SK-N-SH treated with all-trans-retinoic acid at 6 μM for 48 hours (cell line): ENCODE measurements around the gene NHERF2.

Source experiments
- ATAC-seq: fragments of 200-7000 bp; cut with Tn5 transposase; 3 replicates; pipeline ENCODE4 v1.9.1; 2020; ENCODE audit warnings: mild to moderate bottlenecking, moderate library complexity
- BACH2 ChIP-seq: fragments of 250-450 bp; sonication (Bioruptor Pico); IDR thresholded peaks from 2 replicates; pipeline ENCODE4 v1.9.0; 2021; ENCODE audit warnings: mild to moderate bottlenecking, borderline replicate concordance
- CSDC2 ChIP-seq: fragments of 250-450 bp; sonication (Bioruptor Pico); IDR thresholded peaks from 2 replicates; pipeline ENCODE4 v1.5.0; 2020; ENCODE audit warnings: mild to moderate bottlenecking, moderate library complexity
- CSRNP3 ChIP-seq: fragments of 250-450 bp; sonication (Bioruptor Pico); IDR thresholded peaks from 2 replicates; pipeline ENCODE4 v1.5.1; 2021; ENCODE audit warnings: mild to moderate bottlenecking, moderate library complexity
- ESRRG ChIP-seq: fragments of 250-450 bp; sonication (Bioruptor Pico); IDR thresholded peaks from 2 replicates; pipeline ENCODE4 v1.6.1; 2021; ENCODE audit warnings: mild to moderate bottlenecking
- ISL1 ChIP-seq: fragments of 250-450 bp; sonication (Bioruptor Pico); IDR thresholded peaks from 2 replicates; pipeline ENCODE4 v2.1.2; 2022; ENCODE audit warnings: mild to moderate bottlenecking, moderate library complexity
- POU6F1 ChIP-seq: fragments of 250-450 bp; sonication (Bioruptor Pico); IDR thresholded peaks from 2 replicates; pipeline ENCODE4 v1.8.0; 2021; ENCODE audit warnings: low read depth, mild to moderate bottlenecking, moderate library complexity, borderline replicate concordance
- PPARA ChIP-seq: fragments of 250-450 bp; sonication (Bioruptor Pico); IDR thresholded peaks from 2 replicates; pipeline ENCODE4 v1.5.0; 2020; ENCODE audit warnings: mild to moderate bottlenecking, borderline replicate concordance
- RARB ChIP-seq: fragments of 250-450 bp; sonication (Bioruptor Pico); IDR thresholded peaks from 2 replicates; pipeline ENCODE4 v1.8.0; 2021; ENCODE audit warnings: mild to moderate bottlenecking, moderate library complexity
- SNAI2 ChIP-seq: fragments of 250-450 bp; sonication (Bioruptor Pico); IDR thresholded peaks from 2 replicates; pipeline ENCODE4 v1.5.0; 2020; ENCODE audit warnings: mild to moderate bottlenecking, moderate library complexity
- TCF4 ChIP-seq: fragments of 250-450 bp; sonication (Bioruptor Pico); IDR thresholded peaks from 2 replicates; pipeline ENCODE4 v1.8.0; 2021; ENCODE audit warnings: mild to moderate bottlenecking, moderate library complexity, borderline replicate concordance
- TOX ChIP-seq: fragments of 250-450 bp; sonication (Bioruptor Pico); IDR thresholded peaks from 2 replicates; pipeline ENCODE4 v1.8.0; 2021; ENCODE audit warnings: mild to moderate bottlenecking, moderate library complexity, borderline replicate concordance
- TSHZ2 ChIP-seq: fragments of 250-450 bp; sonication (Bioruptor Pico); IDR thresholded peaks from 2 replicates; pipeline ENCODE4 v1.5.0; 2020; ENCODE audit warnings: mild to moderate bottlenecking, moderate library complexity
- ZC3H10 ChIP-seq: fragments of 250-450 bp; sonication (Bioruptor Pico); IDR thresholded peaks from 2 replicates; pipeline ENCODE4 v1.5.1; 2021; ENCODE audit warnings: mild to moderate bottlenecking, moderate library complexity
- ZFP3 ChIP-seq: fragments of 250-450 bp; sonication (Bioruptor Pico); IDR thresholded peaks from 2 replicates; pipeline ENCODE4 v1.5.0; 2020; ENCODE audit warnings: mild to moderate bottlenecking, moderate library complexity
- ZNF565 ChIP-seq: fragments of 450-650 bp; formaldehyde crosslinking; conservative IDR thresholded peaks from 2 replicates; pipeline ENCODE4 v1.5.0; 2020; ENCODE audit warnings: low read depth, mild to moderate bottlenecking, moderate library complexity
- ZNF70 ChIP-seq: fragments of 450-650 bp; formaldehyde crosslinking; IDR thresholded peaks from 2 replicates; pipeline ENCODE4 v1.5.0; 2020; ENCODE audit warnings: mild to moderate bottlenecking, moderate library complexity
- ZNF8 ChIP-seq: fragments of 450-650 bp; formaldehyde crosslinking; IDR thresholded peaks from 2 replicates; pipeline ENCODE4 v1.5.0; 2020; ENCODE audit warnings: mild to moderate bottlenecking, moderate library complexity
- TF ChIP-seq, protein P1 (sequence below): fragments of 250-450 bp; sonication (Bioruptor Pico); IDR thresholded peaks from 2 replicates; pipeline ENCODE4 v1.5.1; 2020; ENCODE audit warnings: low read depth, mild to moderate bottlenecking, moderate library complexity
- TF ChIP-seq, protein P2 (sequence below): fragments of 250-450 bp; sonication (Bioruptor Pico); IDR thresholded peaks from 2 replicates; pipeline ENCODE4 v1.8.0; 2020; ENCODE audit warnings: mild to moderate bottlenecking, moderate library complexity, borderline replicate concordance

Gene NHERF2

GRCh38 chr16:2026461-2027023 lies at the start of gene NHERF2:
Gene NHERF2 (plus strand): TSS chr16:2026902. CDS start chr16:2027006, 104 bp downstream.
- TF ChIP-seq TOX (CRISPR knock-in tag) (no peak), ESRRG (CRISPR knock-in tag) (no peak), ZNF8 (CRISPR knock-in tag) (no peak), PPARA (CRISPR knock-in tag) (no peak), ZNF565 (no peak)
- peak; percentile 4; the same call in 1 of the 3 replicates for ATAC-seq

DNA sequence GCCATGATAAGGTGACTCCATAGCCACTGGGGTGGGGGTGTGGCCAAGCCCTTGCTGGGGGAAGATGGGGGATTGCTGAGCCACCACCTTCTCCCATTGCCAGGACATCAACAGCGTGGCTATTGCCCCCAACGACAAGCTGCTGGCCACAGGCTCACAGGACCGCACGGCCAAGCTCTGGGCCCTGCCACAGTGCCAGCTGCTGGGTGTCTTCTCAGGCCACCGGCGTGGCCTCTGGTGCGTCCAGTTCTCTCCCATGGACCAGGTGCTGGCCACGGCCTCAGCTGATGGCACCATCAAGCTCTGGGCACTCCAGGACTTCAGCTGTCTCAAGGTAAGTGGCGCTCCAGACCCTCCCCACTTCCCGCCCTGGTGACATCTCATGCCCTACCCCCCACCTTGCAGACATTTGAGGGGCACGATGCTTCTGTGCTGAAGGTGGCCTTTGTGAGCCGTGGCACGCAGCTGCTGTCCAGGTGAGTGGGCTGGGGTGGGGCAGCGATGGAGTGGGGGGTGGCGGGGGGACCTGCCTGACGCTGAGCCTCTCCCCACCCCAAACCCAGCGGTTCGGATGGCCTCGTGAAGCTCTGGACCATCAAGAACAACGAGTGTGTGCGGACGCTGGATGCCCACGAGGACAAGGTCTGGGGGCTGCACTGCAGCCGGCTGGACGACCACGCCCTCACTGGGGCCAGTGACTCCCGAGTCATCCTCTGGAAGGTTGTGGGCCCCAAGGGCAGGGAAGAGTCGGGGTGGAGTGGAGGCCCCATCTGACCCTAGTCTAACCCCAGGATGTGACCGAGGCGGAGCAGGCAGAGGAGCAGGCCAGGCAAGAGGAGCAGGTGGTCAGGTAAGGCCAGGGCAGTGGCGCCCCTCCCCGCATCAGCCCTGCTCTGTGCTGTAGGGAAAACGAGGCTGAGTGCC lies 49.5 kb upstream of the NHERF2 start:
- no peak for TF ChIP-seq ISL1 (CRISPR knock-in tag)
- TF ChIP-seq ZNF70: no peak
- no peak for TF ChIP-seq SNAI2 (CRISPR knock-in tag)
- no peak for TF ChIP-seq ZNF8 (CRISPR knock-in tag)
- no peak for TF ChIP-seq POU6F1 (CRISPR knock-in tag)
- no peak for TF ChIP-seq ZFP3 (CRISPR knock-in tag)
- no peak for TF ChIP-seq BACH2 (CRISPR knock-in tag)
- no peak for TF ChIP-seq ZNF565
- TF ChIP-seq ZC3H10 (CRISPR knock-in tag): no peak
- no peak for TF ChIP-seq TOX (CRISPR knock-in tag)
- TF ChIP-seq, protein P1, sequence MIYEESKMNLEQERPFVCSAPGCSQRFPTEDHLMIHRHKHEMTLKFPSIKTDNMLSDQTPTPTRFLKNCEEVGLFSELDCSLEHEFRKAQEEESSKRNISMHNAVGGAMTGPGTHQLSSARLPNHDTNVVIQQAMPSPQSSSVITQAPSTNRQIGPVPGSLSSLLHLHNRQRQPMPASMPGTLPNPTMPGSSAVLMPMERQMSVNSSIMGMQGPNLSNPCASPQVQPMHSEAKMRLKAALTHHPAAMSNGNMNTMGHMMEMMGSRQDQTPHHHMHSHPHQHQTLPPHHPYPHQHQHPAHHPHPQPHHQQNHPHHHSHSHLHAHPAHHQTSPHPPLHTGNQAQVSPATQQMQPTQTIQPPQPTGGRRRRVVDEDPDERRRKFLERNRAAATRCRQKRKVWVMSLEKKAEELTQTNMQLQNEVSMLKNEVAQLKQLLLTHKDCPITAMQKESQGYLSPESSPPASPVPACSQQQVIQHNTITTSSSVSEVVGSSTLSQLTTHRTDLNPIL (CRISPR knock-in tag): no peak
- TF ChIP-seq, all 23 proteins: peak for 0
- ATAC-seq: no peak

DNA sequence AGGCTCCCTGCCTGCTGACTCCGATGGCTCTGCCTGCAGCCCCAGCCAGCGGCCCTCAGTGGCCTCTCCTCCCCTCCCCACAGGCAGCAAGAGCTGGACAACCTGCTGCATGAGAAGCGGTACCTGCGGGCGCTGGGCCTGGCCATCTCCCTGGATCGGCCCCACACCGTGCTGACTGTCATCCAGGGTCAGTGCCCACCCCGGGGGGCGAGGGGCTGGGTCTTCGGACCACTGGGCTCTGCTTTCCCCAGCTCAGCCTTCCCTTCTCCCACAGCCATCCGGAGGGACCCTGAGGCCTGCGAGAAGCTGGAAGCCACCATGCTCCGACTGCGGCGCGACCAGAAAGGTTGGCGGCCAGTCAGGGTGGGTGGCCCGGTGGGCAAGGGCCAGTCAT lies 48.8 kb upstream of the NHERF2 start:
- TF ChIP-seq ZC3H10 (CRISPR knock-in tag) (no peak), ESRRG (CRISPR knock-in tag) (no peak), CSRNP3 (CRISPR knock-in tag) (no peak), CSDC2 (CRISPR knock-in tag) (no peak), ISL1 (CRISPR knock-in tag) (no peak)
- ATAC-seq: no peak

GRCh38 chr16:1978476-1979120 lies 48.1 kb upstream of the NHERF2 start:
- TF ChIP-seq RARB (no peak), ESRRG (CRISPR knock-in tag) (no peak)
- TF ChIP-seq, all 23 proteins: peak for 0
- no peak for ATAC-seq

DNA sequence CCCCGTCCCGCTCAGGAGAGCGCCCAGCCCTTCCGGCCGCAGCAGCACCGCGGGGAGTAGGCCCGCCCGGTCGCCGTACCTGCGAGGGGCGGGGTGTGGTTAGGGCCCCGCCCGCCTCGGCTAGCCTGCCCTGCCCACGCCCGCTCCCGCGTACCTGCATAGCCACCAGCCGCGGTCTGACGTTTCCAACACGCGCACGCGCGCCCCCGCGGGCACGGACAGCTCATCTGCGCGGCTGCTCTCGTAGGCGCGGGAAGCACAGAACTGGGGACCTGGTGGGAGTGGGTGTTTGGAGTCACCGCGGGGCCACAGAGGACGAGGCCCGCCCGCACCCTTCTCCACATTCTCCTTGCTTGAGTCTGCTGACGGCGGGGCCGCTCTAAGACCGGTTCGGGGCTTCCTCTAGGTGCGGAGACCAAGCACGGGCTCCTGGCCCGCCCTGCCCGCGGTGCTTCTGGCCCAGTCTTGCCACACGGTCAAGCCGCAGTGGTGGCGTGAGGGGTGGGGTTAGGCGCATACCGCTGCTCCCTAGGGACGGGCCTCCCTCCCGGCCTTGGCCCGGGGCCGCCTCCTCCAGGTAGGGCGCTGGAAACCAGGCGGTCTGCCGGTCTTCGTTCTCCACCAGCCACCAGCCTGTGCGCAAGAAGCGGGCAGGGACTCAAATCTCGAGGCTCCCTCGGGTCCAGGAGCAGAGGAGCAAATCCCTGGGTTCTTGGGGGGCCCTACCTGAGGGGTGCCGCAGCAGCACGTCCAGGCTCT lies 47.3 kb upstream of the NHERF2 start:
- no peak for ATAC-seq
- TF ChIP-seq CSDC2 (CRISPR knock-in tag) (no peak), SNAI2 (CRISPR knock-in tag) (no peak), ZC3H10 (CRISPR knock-in tag) (no peak), ISL1 (CRISPR knock-in tag) (no peak), TCF4 (CRISPR knock-in tag) (no peak), ZNF8 (CRISPR knock-in tag) (no peak), PPARA (CRISPR knock-in tag) (no peak), TSHZ2 (CRISPR knock-in tag) (no peak), CSRNP3 (CRISPR knock-in tag) (no peak)
- TF ChIP-seq, protein P2, sequence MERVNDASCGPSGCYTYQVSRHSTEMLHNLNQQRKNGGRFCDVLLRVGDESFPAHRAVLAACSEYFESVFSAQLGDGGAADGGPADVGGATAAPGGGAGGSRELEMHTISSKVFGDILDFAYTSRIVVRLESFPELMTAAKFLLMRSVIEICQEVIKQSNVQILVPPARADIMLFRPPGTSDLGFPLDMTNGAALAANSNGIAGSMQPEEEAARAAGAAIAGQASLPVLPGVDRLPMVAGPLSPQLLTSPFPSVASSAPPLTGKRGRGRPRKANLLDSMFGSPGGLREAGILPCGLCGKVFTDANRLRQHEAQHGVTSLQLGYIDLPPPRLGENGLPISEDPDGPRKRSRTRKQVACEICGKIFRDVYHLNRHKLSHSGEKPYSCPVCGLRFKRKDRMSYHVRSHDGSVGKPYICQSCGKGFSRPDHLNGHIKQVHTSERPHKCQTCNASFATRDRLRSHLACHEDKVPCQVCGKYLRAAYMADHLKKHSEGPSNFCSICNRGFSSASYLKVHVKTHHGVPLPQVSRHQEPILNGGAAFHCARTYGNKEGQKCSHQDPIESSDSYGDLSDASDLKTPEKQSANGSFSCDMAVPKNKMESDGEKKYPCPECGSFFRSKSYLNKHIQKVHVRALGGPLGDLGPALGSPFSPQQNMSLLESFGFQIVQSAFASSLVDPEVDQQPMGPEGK (CRISPR knock-in tag): no peak
